DMS79 (cell line): Measurements from ENCODE around the gene COL2A1.
"Not testable (repeated sequence)": the region's sequence is repeated elsewhere in the genome, so short reads cannot be mapped to it uniquely, and the experiment has no call there.

Experiments used
- DNase-seq: peaks from one replicate; lab custom pipeline; 2025; lab: John Stamatoyannopoulos, UW

COL2A1 gene

GRCh38 chr12:47975036-47975620 is 29.1 kb downstream of the COL2A1 start:
- no peak for DNase-seq

DNA sequence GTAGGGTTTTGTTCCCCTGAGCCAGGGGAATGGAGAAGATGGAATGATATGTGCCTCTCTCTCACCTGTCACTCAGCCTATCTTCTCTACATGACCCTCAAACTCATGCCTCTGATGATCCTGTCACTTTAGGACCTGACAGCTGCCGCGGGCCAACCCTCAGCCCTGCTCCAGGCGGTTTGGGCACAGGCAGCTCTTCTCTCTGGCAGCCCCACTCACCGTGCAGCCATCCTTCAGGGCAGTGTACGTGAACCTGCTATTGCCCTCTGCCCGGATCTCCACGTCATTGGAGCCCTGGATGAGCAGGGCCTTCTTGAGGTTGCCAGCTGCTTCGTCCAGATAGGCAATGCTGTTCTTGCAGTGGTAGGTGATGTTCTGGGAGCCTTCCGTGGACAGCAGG is 30.4 kb downstream of the COL2A1 start:
- DNase-seq = no peak

- DNase-seq = no peak
These were observed 31.4 kb downstream of the COL2A1 start for GRCh38 chr12:47972895-47973294.

DNA sequence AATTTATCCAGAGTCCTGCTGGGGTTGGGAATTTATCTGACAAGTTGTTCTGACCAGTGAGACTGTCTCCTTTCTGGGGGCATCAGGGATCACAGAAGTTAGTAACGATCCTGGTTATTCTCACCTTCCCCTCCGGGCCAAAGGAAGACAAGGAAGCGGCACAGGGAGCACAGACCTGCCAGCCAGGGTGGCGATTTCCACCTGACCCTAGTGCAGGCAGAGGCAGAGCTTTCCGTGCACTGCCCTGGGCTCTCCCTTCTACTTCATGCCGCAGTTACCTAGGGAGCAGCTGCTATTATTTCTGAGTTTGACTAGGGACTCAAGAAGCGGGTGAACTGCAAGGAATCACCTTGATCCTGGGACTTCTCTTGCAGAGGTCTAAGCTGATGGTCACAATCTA is 33.4 kb downstream of the COL2A1 start:
- no peak for DNase-seq

DNA sequence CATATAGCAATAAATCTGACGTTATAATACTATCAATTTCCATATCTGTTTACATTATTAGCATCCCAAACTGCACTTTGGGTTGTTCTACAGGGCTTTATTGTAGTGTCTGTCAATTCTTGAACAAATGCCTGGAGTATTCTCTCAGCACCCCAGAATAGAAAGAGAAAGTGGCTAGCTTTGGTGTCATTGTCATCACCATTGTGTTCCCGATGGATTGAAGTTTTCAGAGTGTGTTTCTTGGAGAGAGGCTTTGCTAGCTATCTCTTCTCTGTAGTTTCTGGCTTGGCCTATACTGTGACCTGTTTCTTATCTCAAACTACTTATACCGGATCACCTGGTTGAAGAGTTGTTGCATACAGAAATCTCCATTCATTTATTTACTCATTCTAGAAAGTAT is 34.4 kb downstream of the COL2A1 start:
- no peak for DNase-seq

DNA sequence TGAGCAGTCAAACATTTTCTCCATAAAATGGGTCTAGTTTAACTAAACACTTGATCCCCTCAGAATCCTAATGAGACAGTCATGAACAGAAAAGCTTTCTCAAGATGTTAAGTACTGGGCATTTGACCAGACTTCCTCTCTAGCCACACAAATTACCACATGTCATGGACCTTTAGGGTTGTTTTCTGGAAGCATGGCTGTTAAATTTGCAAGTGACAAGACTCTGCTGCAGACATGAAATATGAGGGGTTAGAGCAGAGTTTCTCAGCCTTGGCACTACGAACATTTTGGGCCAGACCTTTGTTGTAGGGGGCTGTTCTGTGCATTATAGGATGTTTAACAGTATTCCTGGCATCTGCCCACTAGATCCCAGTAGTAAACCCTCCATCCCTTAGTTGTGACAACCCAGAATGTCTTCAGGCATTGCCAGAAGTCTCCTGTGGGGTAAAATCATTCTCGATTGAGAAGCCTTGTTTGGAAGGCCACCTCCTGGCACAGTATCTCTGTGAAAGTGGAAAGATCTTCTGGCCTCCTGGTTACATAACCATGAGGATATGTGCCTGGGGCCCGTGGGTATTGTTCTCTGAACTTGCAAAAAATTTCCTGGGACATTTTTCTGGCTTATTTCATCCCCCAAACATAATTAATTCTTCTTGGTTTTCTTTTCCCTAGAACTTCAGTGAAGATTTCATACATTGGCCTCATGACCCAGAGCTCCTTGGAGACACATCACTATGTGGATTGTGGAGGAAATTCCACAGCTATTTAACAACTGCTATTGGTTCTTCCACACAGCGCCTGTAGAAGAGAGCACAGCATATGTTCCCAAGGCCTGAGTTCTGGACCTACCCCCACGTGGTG is 36.6 kb downstream of the COL2A1 start:
- no peak for DNase-seq

- no peak for DNase-seq
These were observed 38.7 kb downstream of the COL2A1 start for GRCh38 chr12:47965581-47965980.

DNA sequence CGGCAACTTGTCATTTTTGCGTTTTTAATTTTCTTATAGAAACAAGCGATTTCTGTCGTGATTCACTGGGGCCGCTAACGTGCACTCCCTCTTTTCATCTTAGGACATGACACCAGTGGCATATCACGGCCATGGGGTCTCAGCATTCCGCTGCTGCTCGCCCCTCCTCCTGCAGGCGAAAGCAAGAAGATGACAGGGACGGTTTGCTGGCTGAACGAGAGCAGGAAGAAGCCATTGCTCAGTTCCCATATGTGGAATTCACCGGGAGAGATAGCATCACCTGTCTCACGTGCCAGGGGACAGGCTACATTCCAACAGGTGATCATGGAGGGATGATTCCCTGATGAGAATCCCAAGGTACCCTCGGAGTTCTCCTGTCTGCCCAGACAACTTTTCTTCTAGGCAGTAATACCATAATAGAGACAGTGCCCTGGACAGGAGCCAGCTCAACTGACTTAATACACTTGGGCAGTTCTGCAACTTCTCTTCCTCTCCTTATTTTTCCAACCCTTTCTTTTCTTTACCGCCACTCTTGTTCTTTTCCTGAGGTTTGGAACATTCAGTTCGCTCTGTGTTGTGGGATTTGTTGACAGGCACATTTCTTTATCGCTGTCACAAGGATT is 40.1 kb downstream of the COL2A1 start:
- no peak for DNase-seq

DNA sequence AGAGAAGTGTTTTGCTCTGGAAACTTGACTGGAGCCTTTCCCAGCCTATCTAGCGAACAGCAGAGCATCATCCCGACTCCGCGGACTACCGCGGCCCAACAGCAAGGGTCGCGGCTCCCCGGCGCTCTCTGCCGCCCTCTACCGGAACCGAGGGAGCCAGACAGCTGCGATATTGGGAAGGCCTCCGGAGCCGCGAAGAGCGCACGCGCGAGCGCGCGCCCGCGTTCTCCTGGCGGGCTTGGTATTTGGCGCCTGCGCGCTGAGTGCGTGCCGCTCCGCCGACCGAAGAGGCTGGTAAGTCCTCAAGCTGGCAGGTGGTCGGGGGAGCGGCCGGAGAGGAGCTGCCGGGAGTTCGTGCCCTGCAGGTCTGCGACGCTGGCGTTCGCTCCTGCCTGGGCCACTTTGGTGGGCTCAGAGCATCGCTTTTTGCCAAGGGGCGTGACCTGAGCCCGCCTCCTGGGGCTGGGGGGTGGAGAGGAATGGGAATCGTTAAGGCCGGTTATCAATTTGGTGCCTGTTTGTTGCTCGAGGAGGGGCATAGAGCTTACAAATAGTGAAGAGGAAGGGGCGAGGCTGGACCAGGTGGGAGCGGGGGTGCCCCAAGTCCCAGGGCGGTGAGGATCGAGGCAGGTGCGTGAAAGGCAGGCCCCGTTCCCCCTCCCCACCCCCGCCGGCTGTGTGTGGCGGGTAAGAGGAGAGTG is 40.8 kb downstream of the COL2A1 start, which contains the start of gene TMEM106C:
Gene TMEM106C, plus strand, starts transcription at position 257 of the 701 bp plus-strand sequence. CDS start 641 bp downstream, outside the sequence.
- peak; percentile 84 for DNase-seq

DNA sequence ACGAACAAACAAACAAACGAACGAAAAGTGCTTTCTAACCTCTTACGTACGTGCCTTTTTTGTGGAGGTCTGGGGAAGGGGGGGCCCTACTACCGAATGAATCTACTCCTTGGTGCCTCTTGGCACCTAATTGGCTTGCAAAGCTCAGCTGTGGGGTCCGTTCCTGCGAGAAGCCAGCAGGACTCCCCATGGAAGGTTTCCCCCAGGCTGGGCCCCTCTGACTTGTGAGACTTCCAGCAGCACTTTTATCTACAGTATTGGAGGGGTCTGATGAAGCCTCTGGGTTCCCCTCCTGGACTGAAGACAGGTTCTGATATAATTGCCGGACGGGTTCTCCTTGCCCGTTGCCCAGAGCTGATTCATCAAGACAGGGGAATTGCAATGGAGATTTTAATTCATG is 42.1 kb downstream of the COL2A1 start:
- DNase-seq = no peak

- not testable (repeated sequence) for DNase-seq
These were observed 46.6 kb downstream of the COL2A1 start for GRCh38 chr12:47957671-47958070.

- DNase-seq = no peak
These were observed 49.2 kb downstream of the COL2A1 start for GRCh38 chr12:47955059-47955458.

DNA sequence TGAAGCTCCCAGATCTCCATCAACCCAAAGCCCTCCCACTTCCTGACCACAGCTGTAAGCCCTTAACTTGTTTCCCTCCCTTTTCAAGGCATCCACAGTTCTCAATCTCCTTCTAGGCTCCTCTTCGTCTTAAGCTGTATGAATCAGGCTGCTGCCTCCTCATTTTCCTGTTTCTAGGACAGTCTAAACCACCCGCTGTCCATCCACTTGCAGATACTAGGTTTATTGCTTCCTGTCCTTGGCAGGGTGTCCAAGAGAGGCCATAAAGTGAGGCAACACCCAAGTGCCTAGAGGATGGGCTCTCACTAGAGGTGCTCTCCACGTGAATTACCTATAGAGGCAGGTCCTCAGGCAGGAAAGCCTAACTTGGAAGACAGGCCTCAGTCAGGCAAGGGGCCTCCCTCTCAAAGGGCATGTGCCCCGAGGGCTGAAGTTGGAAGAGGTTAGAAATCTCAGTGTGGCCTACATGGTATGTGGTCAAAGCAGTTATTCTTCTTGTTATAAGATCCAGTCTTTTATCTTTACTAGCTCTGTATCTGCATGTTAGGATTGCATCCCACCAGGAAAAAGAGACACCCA is 49.7 kb downstream of the COL2A1 start:
- DNase-seq = no peak

DNA sequence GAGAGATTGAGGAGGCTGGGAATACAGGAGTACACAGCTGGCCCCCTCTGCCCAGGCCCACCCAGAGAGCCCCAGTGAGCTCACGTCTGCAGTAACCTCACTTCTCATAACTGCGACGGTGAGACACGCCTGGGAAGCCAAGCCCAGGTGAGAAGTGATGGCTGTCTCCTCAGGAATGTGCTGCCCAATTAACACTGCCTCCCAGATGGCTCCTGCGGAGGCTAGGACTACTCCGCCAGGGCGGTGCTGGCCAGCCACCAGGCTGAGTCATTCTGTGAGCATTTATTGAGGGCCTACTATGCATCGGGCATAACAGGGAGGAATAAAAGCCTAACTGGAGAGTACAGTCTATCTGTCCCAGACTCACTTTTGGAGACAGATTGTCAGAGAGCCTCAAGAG is 50.2 kb downstream of the COL2A1 start:
- no peak for DNase-seq

GRCh38 chr12:47950856-47951468 is 53.3 kb downstream of the COL2A1 start:
- DNase-seq = no peak

GRCh38 chr12:47949441-47950341 is 54.6 kb downstream of the COL2A1 start:
- peak; percentile 33 for DNase-seq

DNA sequence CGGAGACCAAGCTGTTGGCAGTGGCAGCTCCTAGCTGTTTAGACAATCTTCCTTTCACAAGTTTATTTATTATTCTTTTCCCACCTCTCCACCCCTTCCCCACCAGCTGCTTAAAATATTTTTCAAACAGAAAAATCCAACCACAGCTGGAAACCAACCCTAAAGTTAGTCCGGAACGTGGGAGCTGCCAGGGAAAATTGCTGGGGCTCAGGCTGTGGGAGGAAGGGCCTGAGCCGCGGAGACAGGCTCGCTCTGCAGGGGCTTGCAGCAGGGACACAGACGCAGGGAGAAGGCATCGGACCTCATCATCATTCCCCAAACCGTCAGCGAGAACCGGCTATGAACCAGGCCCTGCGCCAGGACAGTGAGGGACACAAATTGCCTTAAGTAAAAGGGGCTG is 56.9 kb downstream of the COL2A1 start:
- no peak for DNase-seq

- no peak for DNase-seq
These were observed 57.6 kb downstream of the COL2A1 start for GRCh38 chr12:47946413-47947323.

DNA sequence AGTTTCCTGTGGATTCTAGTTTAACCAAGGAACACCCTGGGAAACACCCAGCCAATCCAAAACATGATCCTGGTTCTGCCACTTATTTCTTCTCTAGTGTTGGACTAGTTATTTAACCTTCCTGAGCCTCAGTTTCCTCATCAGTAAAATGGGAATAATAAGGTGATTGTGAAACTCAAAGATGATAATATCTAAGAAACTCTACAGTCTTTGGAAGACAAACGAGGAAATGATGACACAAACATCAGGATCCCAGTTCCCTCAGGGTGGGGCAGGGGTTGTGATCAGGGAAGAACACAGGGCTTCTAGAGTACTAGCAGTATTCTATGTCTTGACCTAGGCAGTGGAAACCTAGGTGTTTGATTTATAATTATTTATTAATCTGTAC is 58.9 kb downstream of the COL2A1 start:
- DNase-seq = no peak
